H9 (cell line): ENCODE measurements around the gene DIP2C. TPM values are rescaled to one million over a fixed set of nuclear protein-coding genes. Genes with fewer than 3 reads are reported as not detected.
A peak's percentile ranks its signal among the peaks of the same experiment; 100 is the strongest.
"Not testable (repeated sequence)": the region's sequence is repeated elsewhere in the genome, so short reads cannot be mapped to it uniquely, and the experiment has no call there.

Experiments used
- DNase-seq: peaks from one replicate; pipeline ENCODE4 v3.0.0-alpha.2; 2017
- H2AFZ ChIP-seq: one replicate; pipeline ENCODE4 v1.6.1; 2013; ENCODE audit warnings: mild to moderate bottlenecking, low read length, control low read depth, moderate library complexity
- H2AK5ac ChIP-seq: 2 replicates; pipeline ENCODE4 v1.6.1; 2013; ENCODE audit warnings: low read length, control low read depth, mixed read lengths; ENCODE audit not compliant: insufficient read length
- H2BK120ac ChIP-seq: one replicate; pipeline ENCODE4 v1.6.1; 2013; ENCODE audit warnings: low read depth, mild to moderate bottlenecking, low read length, control low read depth, inconsistent platforms; ENCODE audit not compliant: poor library complexity, severe bottlenecking
- H2BK12ac ChIP-seq: 2 replicates; pipeline ENCODE4 v1.6.1; 2013; ENCODE audit warnings: low read length, control low read depth, mixed read lengths, low read depth; ENCODE audit not compliant: insufficient read length
- H2BK15ac ChIP-seq: 2 replicates; pipeline ENCODE4 v1.6.1; 2013; ENCODE audit warnings: low read depth, low read length, control low read depth
- H2BK20ac ChIP-seq: one replicate; pipeline ENCODE4 v1.6.1; 2013; ENCODE audit warnings: low read depth, mild to moderate bottlenecking, low read length, control low read depth, inconsistent platforms; ENCODE audit not compliant: poor library complexity, severe bottlenecking
- H2BK5ac ChIP-seq: 2 replicates; pipeline ENCODE4 v1.6.1; 2013; ENCODE audit warnings: low read length, control low read depth, mixed read lengths; ENCODE audit not compliant: insufficient read length
- H3K14ac ChIP-seq: 2 replicates; pipeline ENCODE4 v1.6.1; 2013; ENCODE audit warnings: low read length, control low read depth; ENCODE audit not compliant: insufficient read depth
- H3K18ac ChIP-seq: 2 replicates; pipeline ENCODE4 v1.6.1; 2013; ENCODE audit warnings: low read depth, mild to moderate bottlenecking, mixed read lengths, low read length, control low read depth; ENCODE audit not compliant: insufficient read length
- H3K23ac ChIP-seq: 2 replicates; pipeline ENCODE4 v1.6.1; 2013; ENCODE audit warnings: low read length, control low read depth, mixed read lengths, low read depth; ENCODE audit not compliant: insufficient read length
- H3K23me2 ChIP-seq: 2 replicates; pipeline ENCODE4 v1.6.1; 2013; ENCODE audit warnings: low read depth, mild to moderate bottlenecking, mixed read lengths, low read length, control low read depth; ENCODE audit not compliant: insufficient read length, poor library complexity, severe bottlenecking
- H3K27ac ChIP-seq: 2 replicates; pipeline ENCODE4 v1.5.1; 2013; ENCODE audit warnings: low read length, control low read depth, mixed read lengths, low read depth; ENCODE audit not compliant: insufficient read length
- H3K27me3 ChIP-seq: 2 replicates; pipeline ENCODE4 v1.6.1; 2013; ENCODE audit warnings: low read length, control low read depth, inconsistent platforms; ENCODE audit not compliant: insufficient read depth
- H3K4ac ChIP-seq: 2 replicates; pipeline ENCODE4 v1.6.1; 2013; ENCODE audit warnings: low read depth, mild to moderate bottlenecking, control low read depth, inconsistent platforms, low read length, moderate library complexity
- H3K4me1 ChIP-seq: 2 replicates; pipeline ENCODE4 v1.6.1; 2013; ENCODE audit warnings: low read length, control low read depth, inconsistent platforms; ENCODE audit not compliant: insufficient read depth
- H3K4me2 ChIP-seq: 2 replicates; pipeline ENCODE4 v1.6.1; 2013; ENCODE audit warnings: low read length, control low read depth, mixed read lengths; ENCODE audit not compliant: insufficient read length, insufficient read depth
- H3K56ac ChIP-seq: 2 replicates; pipeline ENCODE4 v1.6.1; 2013; ENCODE audit warnings: low read depth, mild to moderate bottlenecking, mixed read lengths, low read length, control low read depth; ENCODE audit not compliant: insufficient read length
- H3K79me1 ChIP-seq: 2 replicates; pipeline ENCODE4 v1.6.1; 2013; ENCODE audit warnings: low read depth, mild to moderate bottlenecking, moderate library complexity, low read length, control low read depth, inconsistent platforms; ENCODE audit not compliant: insufficient read depth, poor library complexity, severe bottlenecking
- H3K79me2 ChIP-seq: 2 replicates; pipeline ENCODE4 v1.6.1; 2013; ENCODE audit warnings: low read length, control low read depth, inconsistent platforms; ENCODE audit not compliant: insufficient read depth
- H3K9ac ChIP-seq: 2 replicates; pipeline ENCODE4 v1.6.1; 2013; ENCODE audit warnings: low read length, control low read depth, mixed read lengths; ENCODE audit not compliant: insufficient read length; ENCODE audit errors: extremely low read depth
- H3K9me3 ChIP-seq: one replicate; pipeline ENCODE4 v1.6.1; 2013; ENCODE audit warnings: low read depth, low read length, inconsistent platforms; ENCODE audit not compliant: control insufficient read depth
- H3T11ph ChIP-seq: one replicate; pipeline ENCODE4 v1.6.1; 2013; ENCODE audit warnings: mild to moderate bottlenecking, low read length, control low read depth, inconsistent platforms
- H4K20me1 ChIP-seq: one replicate; pipeline ENCODE4 v1.6.1; 2013; ENCODE audit not compliant: control insufficient read depth, insufficient read length, insufficient read depth
- H4K5ac ChIP-seq: 2 replicates; pipeline ENCODE4 v1.6.1; 2013; ENCODE audit warnings: low read depth, mild to moderate bottlenecking, mixed read lengths, low read length, control low read depth; ENCODE audit not compliant: insufficient read length
- H4K8ac ChIP-seq: replicated peaks from 2 replicates; pipeline ENCODE4 v1.6.1; 2013; ENCODE audit warnings: low read length, control low read depth, mixed read lengths, low read depth; ENCODE audit not compliant: insufficient read length
- H4K91ac ChIP-seq: 2 replicates; pipeline ENCODE4 v1.6.1; 2013; ENCODE audit warnings: low read depth, mild to moderate bottlenecking, moderate library complexity, mixed read lengths, low read length, control low read depth; ENCODE audit not compliant: insufficient read length
- H3K27ac Mint-ChIP-seq, 3 experiments: 2 replicates in 2 of 3; 3 replicates in 1 of 3; pipeline ENCODE4 v1.8.0; 2020 to 2021; ENCODE audit warnings: mixed read lengths in 3 of 3, mild to moderate bottlenecking in 1 of 3, moderate library complexity in 1 of 3
- H3K27me3 Mint-ChIP-seq: 2 replicates; pipeline ENCODE4 v1.8.0; 2021; ENCODE audit warnings: low read depth, mild to moderate bottlenecking, moderate library complexity, mixed read lengths
- H3K36me3 Mint-ChIP-seq, 3 experiments: 2 replicates in 2 of 3; 3 replicates in 1 of 3; pipeline ENCODE4 v1.8.0; 2020 to 2021; ENCODE audit warnings: low read depth in 3 of 3, mixed read lengths in 3 of 3; ENCODE audit not compliant: insufficient read depth in 1 of 3
- H3K4me1 Mint-ChIP-seq, 2 experiments: 2 replicates each; pipeline ENCODE4 v1.8.0; 2020; ENCODE audit warnings: mixed read lengths in 2 of 2
- H3K4me3 Mint-ChIP-seq, 2 experiments: 2 replicates in 1 of 2; 3 replicates in 1 of 2; pipeline ENCODE4 v1.8.0; 2020 to 2021; ENCODE audit warnings: mild to moderate bottlenecking in 2 of 2, mixed read lengths in 2 of 2, moderate library complexity in 1 of 2
- H3K9me3 Mint-ChIP-seq, 2 experiments: 2 replicates in 1 of 2; 3 replicates in 1 of 2; pipeline ENCODE4 v1.8.0; 2020; ENCODE audit warnings: mild to moderate bottlenecking in 2 of 2, mixed read lengths in 2 of 2, moderate library complexity in 1 of 2
- WGBS: extraction: QIAGEN DNeasy Blood & Tissue Kit; methylation state at CpG from one replicate; pipeline ENCODE4 v1.1.7; 2013; ENCODE audit warnings: missing lambda C conversion rate, low lambda C conversion rate, mixed read lengths; ENCODE audit not compliant: insufficient read length; ENCODE audit errors: extremely low coverage; 5-methylcytosine and 5-hydroxymethylcytosine counted together
- total RNA-seq: library from RNA; stranded (reverse); gene quantifications from 2 replicates; pipeline ENCODE4 v1.2.1, GENCODE V29; 2021
- TF ChIP-seq, protein P1 (sequence below): fragments of 200-600 bp; sonication (generic); conservative IDR thresholded peaks from 3 replicates; pipeline ENCODE4 v1.8.0; 2021; ENCODE audit warnings: antibody characterized with exemption, mild to moderate bottlenecking

The DIP2C gene
- total RNA-seq, 1 experiment from 2014 or later = 7.9 TPM

DNA sequence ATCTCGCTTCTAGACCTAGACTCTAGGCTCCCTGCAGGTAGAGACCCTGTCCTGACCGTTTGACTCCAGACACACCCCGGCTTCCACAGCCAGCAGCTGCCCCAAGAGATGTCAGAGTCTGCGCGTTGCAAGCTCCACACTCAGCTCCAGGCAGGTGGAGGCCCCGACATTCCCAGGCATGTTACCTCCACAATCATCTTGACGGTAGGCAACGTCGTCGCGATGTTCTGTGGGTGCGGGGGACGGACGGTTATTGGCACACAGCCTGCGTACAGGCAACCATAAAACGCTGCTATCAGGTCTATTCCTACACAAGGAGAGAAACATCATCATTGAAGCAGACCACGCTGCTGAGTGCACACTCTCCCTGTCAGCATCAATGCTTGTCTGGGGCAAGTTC lies 341.0 kb downstream of the DIP2C start:
- DNase-seq = peak; percentile 12
- Mint-ChIP-seq H3K4me1 (no peaks in the 10 kb centered on the region), H3K9me3 (no peaks in the 10 kb centered on the region), H3K27ac (no peak overlapping the region), H3K36me3 (peaks cover 9 to 16% (median 13%) of the 10 kb centered on the region in 3 experiments; a peak in 6 of 7 replicates), H3K27me3 (no peaks in the 10 kb centered on the region), H3K4me3 (no peak overlapping the region)
- no peak overlapping the region for H4K8ac ChIP-seq
- no peak overlapping the region for H3K4me2 ChIP-seq
- no peak overlapping the region for H2AK5ac ChIP-seq
- H3K56ac ChIP-seq = no peak overlapping the region
- no peak overlapping the region for H2BK15ac ChIP-seq
- no peak overlapping the region for H4K5ac ChIP-seq
- no peaks in the 10 kb centered on the region for H3K27me3 ChIP-seq
- no peaks in the 10 kb centered on the region for H3K4me1 ChIP-seq
- H3K27ac ChIP-seq = no peak overlapping the region
- no peak overlapping the region for H3K9ac ChIP-seq
- no peaks in the 10 kb centered on the region for H3K23me2 ChIP-seq
- H2BK20ac ChIP-seq = no peak overlapping the region
- WGBS = no CpG with 5 or more reads among the region's 17 CpGs
- H4K91ac ChIP-seq = no peak overlapping the region
- H2BK120ac ChIP-seq = no peak overlapping the region
- no peaks in the 10 kb centered on the region for H3K79me1 ChIP-seq
- no peak overlapping the region for H3T11ph ChIP-seq
- no peak overlapping the region for H3K14ac ChIP-seq
- no peak overlapping the region for H2BK5ac ChIP-seq
- H3K23ac ChIP-seq = no peak overlapping the region
- no peak overlapping the region for H2AFZ ChIP-seq
- no peaks in the 10 kb centered on the region for H3K9me3 ChIP-seq
- H4K20me1 ChIP-seq = no peaks in the 10 kb centered on the region
- H2BK12ac ChIP-seq = no peak overlapping the region
- H3K4ac ChIP-seq = no peak overlapping the region
- H3K18ac ChIP-seq = no peak overlapping the region
- TF ChIP-seq, protein P1, sequence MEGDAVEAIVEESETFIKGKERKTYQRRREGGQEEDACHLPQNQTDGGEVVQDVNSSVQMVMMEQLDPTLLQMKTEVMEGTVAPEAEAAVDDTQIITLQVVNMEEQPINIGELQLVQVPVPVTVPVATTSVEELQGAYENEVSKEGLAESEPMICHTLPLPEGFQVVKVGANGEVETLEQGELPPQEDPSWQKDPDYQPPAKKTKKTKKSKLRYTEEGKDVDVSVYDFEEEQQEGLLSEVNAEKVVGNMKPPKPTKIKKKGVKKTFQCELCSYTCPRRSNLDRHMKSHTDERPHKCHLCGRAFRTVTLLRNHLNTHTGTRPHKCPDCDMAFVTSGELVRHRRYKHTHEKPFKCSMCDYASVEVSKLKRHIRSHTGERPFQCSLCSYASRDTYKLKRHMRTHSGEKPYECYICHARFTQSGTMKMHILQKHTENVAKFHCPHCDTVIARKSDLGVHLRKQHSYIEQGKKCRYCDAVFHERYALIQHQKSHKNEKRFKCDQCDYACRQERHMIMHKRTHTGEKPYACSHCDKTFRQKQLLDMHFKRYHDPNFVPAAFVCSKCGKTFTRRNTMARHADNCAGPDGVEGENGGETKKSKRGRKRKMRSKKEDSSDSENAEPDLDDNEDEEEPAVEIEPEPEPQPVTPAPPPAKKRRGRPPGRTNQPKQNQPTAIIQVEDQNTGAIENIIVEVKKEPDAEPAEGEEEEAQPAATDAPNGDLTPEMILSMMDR = no peak
- no peaks in the 10 kb centered on the region for H3K79me2 ChIP-seq

DNA sequence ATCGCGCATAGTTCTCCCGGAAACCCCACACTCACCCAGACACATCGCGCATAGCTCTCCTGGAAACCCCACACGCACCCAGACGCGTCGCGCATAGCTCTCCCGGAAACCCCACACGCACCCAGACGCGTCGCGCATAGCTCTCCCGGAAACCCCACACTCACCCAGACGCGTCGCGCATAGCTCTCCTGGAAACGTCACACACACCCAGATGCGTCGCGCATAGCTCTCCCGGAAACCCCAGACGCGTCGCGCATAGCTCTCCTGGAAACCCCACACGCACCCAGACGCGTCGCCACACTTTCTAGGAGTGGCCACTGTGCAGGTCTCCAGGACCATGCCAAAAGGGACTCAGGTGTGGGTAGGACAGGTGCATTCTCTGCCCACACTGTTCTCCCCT lies 341.7 kb downstream of the DIP2C start:
- H3K4me1 Mint-ChIP-seq, H3K79me1 ChIP-seq, H3K27me3 Mint-ChIP-seq, H4K20me1 ChIP-seq, H4K8ac ChIP-seq, H3K4me1 ChIP-seq, H3K56ac ChIP-seq, H2AK5ac ChIP-seq, H4K5ac ChIP-seq, H2AFZ ChIP-seq, H3K79me2 ChIP-seq, H3K9ac ChIP-seq, H2BK20ac ChIP-seq, H3K9me3 ChIP-seq, H3K4ac ChIP-seq, H3K27me3 ChIP-seq, H3K9me3 Mint-ChIP-seq, H4K91ac ChIP-seq, H3K14ac ChIP-seq, H2BK120ac ChIP-seq, H3T11ph ChIP-seq, H3K23me2 ChIP-seq, DNase-seq, H3K4me2 ChIP-seq, H2BK12ac ChIP-seq, H3K23ac ChIP-seq, H3K27ac ChIP-seq, H2BK5ac ChIP-seq, H3K18ac ChIP-seq, H3K4me3 Mint-ChIP-seq, H2BK15ac ChIP-seq: not testable (repeated sequence)
- H3K36me3 Mint-ChIP-seq = peaks cover 9 to 16% (median 13%) of the 10 kb centered on the region in 3 experiments; a peak in 6 of 7 replicates
- WGBS = no CpG with 5 or more reads among the region's 34 CpGs
- peak overlapping the region in 1 of 3 experiments; percentile 32; a peak in 2 of 7 replicates for H3K27ac Mint-ChIP-seq
